ENCODE measurements around the gene AGPS.

The AGPS gene

GRCh38 chr2:177568893-177569292 lies 176.3 kb downstream of the AGPS start:
- peaks cover 7% of the 10 kb centered on the region for H3K27me3 Mint-ChIP-seq
- no peak overlapping the region for H3K27ac Mint-ChIP-seq
- H3K36me3 Mint-ChIP-seq (ENCODE audit: low read depth): no peaks in the 10 kb centered on the region
- no peak for DNase-seq
- H3K4me1 Mint-ChIP-seq (ENCODE audit: low read depth): no peaks in the 10 kb centered on the region
- H3K4me3 Mint-ChIP-seq: no peak overlapping the region
- no peaks in the 10 kb centered on the region for H3K9me3 Mint-ChIP-seq

- no peak for DNase-seq
- H3K4me3 Mint-ChIP-seq: no peak overlapping the region
- H3K4me1 Mint-ChIP-seq (ENCODE audit: low read depth): no peaks in the 10 kb centered on the region
- H3K36me3 Mint-ChIP-seq (ENCODE audit: low read depth): no peaks in the 10 kb centered on the region
- H3K9me3 Mint-ChIP-seq: no peaks in the 10 kb centered on the region
- peaks cover 7% of the 10 kb centered on the region for H3K27me3 Mint-ChIP-seq
- H3K27ac Mint-ChIP-seq: no peak overlapping the region
Measured at GRCh38 chr2:177572236-177572671, 179.7 kb downstream of the AGPS start.

GRCh38 chr2:177573120-177573519 lies 180.5 kb downstream of the AGPS start:
- Mint-ChIP-seq H3K36me3 (ENCODE audit: low read depth) (no peaks in the 10 kb centered on the region), H3K4me3 (no peak overlapping the region), H3K27ac (no peak overlapping the region), H3K9me3 (no peaks in the 10 kb centered on the region), H3K27me3 (peaks cover 7% of the 10 kb centered on the region), H3K4me1 (ENCODE audit: low read depth) (no peaks in the 10 kb centered on the region)
- no peak for DNase-seq

- no peaks in the 10 kb centered on the region for H3K4me1 Mint-ChIP-seq (ENCODE audit: low read depth)
- H3K4me3 Mint-ChIP-seq: no peak overlapping the region
- DNase-seq: no peak
- H3K27ac Mint-ChIP-seq: no peak overlapping the region
- H3K36me3 Mint-ChIP-seq (ENCODE audit: low read depth): no peaks in the 10 kb centered on the region
- H3K27me3 Mint-ChIP-seq: peaks cover 4% of the 10 kb centered on the region
- H3K9me3 Mint-ChIP-seq: no peaks in the 10 kb centered on the region
Measured at GRCh38 chr2:177574356-177574755, 181.8 kb downstream of the AGPS start.

GRCh38 chr2:177575358-177575757 lies 182.8 kb downstream of the AGPS start:
- no peaks in the 10 kb centered on the region for H3K36me3 Mint-ChIP-seq (ENCODE audit: low read depth)
- peaks cover 4% of the 10 kb centered on the region for H3K27me3 Mint-ChIP-seq
- no peaks in the 10 kb centered on the region for H3K9me3 Mint-ChIP-seq
- no peak overlapping the region for H3K4me3 Mint-ChIP-seq
- H3K27ac Mint-ChIP-seq: no peak overlapping the region
- no peak for DNase-seq
- H3K4me1 Mint-ChIP-seq (ENCODE audit: low read depth): no peaks in the 10 kb centered on the region

- H3K4me1 Mint-ChIP-seq (ENCODE audit: low read depth): no peaks in the 10 kb centered on the region
- peaks cover 2% of the 10 kb centered on the region for H3K27me3 Mint-ChIP-seq
- no peak for DNase-seq
- H3K9me3 Mint-ChIP-seq: no peaks in the 10 kb centered on the region
- H3K36me3 Mint-ChIP-seq (ENCODE audit: low read depth): no peaks in the 10 kb centered on the region
- H3K27ac Mint-ChIP-seq: no peak overlapping the region
- no peak overlapping the region for H3K4me3 Mint-ChIP-seq
Measured at GRCh38 chr2:177577075-177577474, 184.5 kb downstream of the AGPS start.

- H3K4me3 Mint-ChIP-seq: no peak overlapping the region
- H3K36me3 Mint-ChIP-seq (ENCODE audit: low read depth): no peaks in the 10 kb centered on the region
- DNase-seq: no peak
Measured at GRCh38 chr2:177578454-177578853, 185.9 kb downstream of the AGPS start.

GRCh38 chr2:177579486-177580036 lies 187.0 kb downstream of the AGPS start:
- no peaks in the 10 kb centered on the region for H3K36me3 Mint-ChIP-seq (ENCODE audit: low read depth)
- no peaks in the 10 kb centered on the region for H3K9me3 Mint-ChIP-seq
- no peak overlapping the region for H3K27ac Mint-ChIP-seq
- H3K4me3 Mint-ChIP-seq: no peak overlapping the region
- no peak for DNase-seq
- peaks cover 2% of the 10 kb centered on the region for H3K27me3 Mint-ChIP-seq
- H3K4me1 Mint-ChIP-seq (ENCODE audit: low read depth): no peaks in the 10 kb centered on the region

More at GRCh38 chr2:177578454-177578853, 185.9 kb downstream of the AGPS start:
- Mint-ChIP-seq H3K27ac (no peak overlapping the region), H3K9me3 (no peaks in the 10 kb centered on the region), H3K4me1 (ENCODE audit: low read depth) (no peaks in the 10 kb centered on the region), H3K27me3 (peaks cover 2% of the 10 kb centered on the region)

- no peaks in the 10 kb centered on the region for H3K36me3 Mint-ChIP-seq (ENCODE audit: low read depth)
- no peak overlapping the region for H3K4me3 Mint-ChIP-seq
- DNase-seq: no peak
- no peak overlapping the region for H3K27ac Mint-ChIP-seq
- H3K4me1 Mint-ChIP-seq (ENCODE audit: low read depth): no peaks in the 10 kb centered on the region
- no peaks in the 10 kb centered on the region for H3K9me3 Mint-ChIP-seq
- peaks cover 2% of the 10 kb centered on the region for H3K27me3 Mint-ChIP-seq
Measured at GRCh38 chr2:177582000-177582399, 189.4 kb downstream of the AGPS start.

- no peak overlapping the region for H3K27ac Mint-ChIP-seq
- H3K9me3 Mint-ChIP-seq: no peaks in the 10 kb centered on the region
- H3K4me1 Mint-ChIP-seq (ENCODE audit: low read depth): no peaks in the 10 kb centered on the region
- H3K4me3 Mint-ChIP-seq: no peak overlapping the region
- no peak for DNase-seq
- H3K27me3 Mint-ChIP-seq: peaks cover 3% of the 10 kb centered on the region
- H3K36me3 Mint-ChIP-seq (ENCODE audit: low read depth): no peaks in the 10 kb centered on the region
Measured at GRCh38 chr2:177584030-177584692, 191.6 kb downstream of the AGPS start.

- no peaks in the 10 kb centered on the region for H3K36me3 Mint-ChIP-seq (ENCODE audit: low read depth)
- peaks cover 9% of the 10 kb centered on the region for H3K27me3 Mint-ChIP-seq
- DNase-seq: no peak
- no peak overlapping the region for H3K27ac Mint-ChIP-seq
- no peak overlapping the region for H3K4me3 Mint-ChIP-seq
- no peaks in the 10 kb centered on the region for H3K4me1 Mint-ChIP-seq (ENCODE audit: low read depth)
- H3K9me3 Mint-ChIP-seq: no peaks in the 10 kb centered on the region
Measured at GRCh38 chr2:177585234-177585863, 192.8 kb downstream of the AGPS start.

GRCh38 chr2:177586154-177586553 lies 193.6 kb downstream of the AGPS start:
- H3K9me3 Mint-ChIP-seq: no peaks in the 10 kb centered on the region
- peaks cover 12% of the 10 kb centered on the region for H3K27me3 Mint-ChIP-seq
- no peak for DNase-seq
- H3K36me3 Mint-ChIP-seq (ENCODE audit: low read depth): no peaks in the 10 kb centered on the region
- H3K4me3 Mint-ChIP-seq: no peak overlapping the region
- H3K4me1 Mint-ChIP-seq (ENCODE audit: low read depth): no peaks in the 10 kb centered on the region
- H3K27ac Mint-ChIP-seq: no peak overlapping the region

- H3K9me3 Mint-ChIP-seq: no peaks in the 10 kb centered on the region
- H3K4me3 Mint-ChIP-seq: no peak overlapping the region
- H3K27me3 Mint-ChIP-seq: peaks cover 15% of the 10 kb centered on the region
- DNase-seq: no peak
- H3K4me1 Mint-ChIP-seq (ENCODE audit: low read depth): no peaks in the 10 kb centered on the region
- H3K36me3 Mint-ChIP-seq (ENCODE audit: low read depth): no peaks in the 10 kb centered on the region
- H3K27ac Mint-ChIP-seq: no peak overlapping the region
Measured at GRCh38 chr2:177587371-177587770, 194.8 kb downstream of the AGPS start.

GRCh38 chr2:177588671-177589070 lies 196.1 kb downstream of the AGPS start:
- Mint-ChIP-seq H3K27ac (no peak overlapping the region), H3K9me3 (no peaks in the 10 kb centered on the region), H3K27me3 (peaks cover 17% of the 10 kb centered on the region), H3K36me3 (ENCODE audit: low read depth) (no peaks in the 10 kb centered on the region), H3K4me3 (no peak overlapping the region), H3K4me1 (ENCODE audit: low read depth) (no peaks in the 10 kb centered on the region)
- no peak for DNase-seq

- Mint-ChIP-seq H3K27ac (no peak overlapping the region), H3K4me3 (no peak overlapping the region), H3K36me3 (ENCODE audit: low read depth) (no peaks in the 10 kb centered on the region), H3K4me1 (ENCODE audit: low read depth) (no peaks in the 10 kb centered on the region), H3K9me3 (no peaks in the 10 kb centered on the region), H3K27me3 (peaks cover 18% of the 10 kb centered on the region)
- DNase-seq: no peak
Measured at GRCh38 chr2:177589186-177589585, 196.6 kb downstream of the AGPS start.

All from activated T-cell treated with anti-CD3 and anti-CD28 coated beads, Interleukin-2, amount 50 U/mL, for 24 hours (primary cell).